ENCODE measurements around the gene LARP1. TPM values are rescaled to one million over a fixed set of nuclear protein-coding genes. Genes with fewer than 3 reads are reported as not detected.

The LARP1 gene
- total and polyA plus RNA-seq, 4 donors: 26.0 to 74.1 (median 32.6) TPM

DNA sequence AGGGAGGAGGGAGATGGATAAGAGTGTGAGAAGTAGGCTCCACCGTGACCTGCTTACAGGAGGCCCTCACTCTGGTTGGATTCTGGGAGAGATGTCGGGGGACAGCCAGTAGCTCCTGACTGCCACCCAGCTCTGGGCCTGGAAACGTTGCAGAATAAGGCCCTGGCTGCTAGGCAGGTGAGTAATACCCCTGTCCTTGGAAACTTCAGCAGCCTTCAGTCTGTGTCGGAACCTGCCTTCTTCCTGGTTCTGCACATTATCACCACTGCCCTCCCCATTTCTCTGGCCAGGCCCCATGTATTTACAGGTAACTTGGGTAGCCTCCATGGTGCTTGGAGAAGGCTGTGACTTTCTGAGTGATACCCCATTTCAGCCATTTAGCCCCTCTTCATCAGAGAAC is 68.4 kb downstream of the LARP1 start:
- no peaks in the 10 kb centered on the region for H3K27me3 ChIP-seq (ENCODE audit: control insufficient read depth in 4 of 4, insufficient read depth in 4 of 4, low read length in 3 of 4)
- no peak overlapping the region for H3K9ac ChIP-seq (ENCODE audit: low read depth in 1 of 2, low read length in 2 of 2)
- H3K36me3 ChIP-seq (ENCODE audit: control insufficient read depth in 4 of 4, insufficient read depth in 3 of 4, low read depth in 1 of 4, low read length in 3 of 4): peaks cover 0 to 49% (median 32%) of the 10 kb centered on the region in 4 donors
- 94% methylated on average over 4 of the region's 4 CpGs for WGBS
- no peak overlapping the region for H3K4me3 ChIP-seq (ENCODE audit: low read depth in 1 of 3, low read length in 3 of 3)
- H3K27ac ChIP-seq (ENCODE audit: low read depth in 1 of 2, low read length in 2 of 2): no peak overlapping the region
- peaks cover 3 to 8% (median 4%) of the 10 kb centered on the region in 4 donors for H3K4me1 ChIP-seq (ENCODE audit: control insufficient read depth in 4 of 4, insufficient read depth in 4 of 4, low read length in 3 of 4)
- TF ChIP-seq NR2F2 (IDR thresholded peaks at IDR 0.05) (no peak), YY1 (IDR thresholded peaks at IDR 0.05) (no peak), GABPA (IDR thresholded peaks at IDR 0.05 in 1 of 2, conservative IDR thresholded peaks at IDR 0.05 in 1 of 2) (no peak), TAF1 (conservative IDR thresholded peaks at IDR 0.05) (no peak), HNF4A (conservative IDR thresholded peaks at IDR 0.05) (no peak), FOXA2 (IDR thresholded peaks at IDR 0.05) (no peak), JUND (IDR thresholded peaks at IDR 0.05) (no peak), EGR1 (IDR thresholded peaks at IDR 0.05; ENCODE audit: low read depth in 2 of 2) (no peak), RAD21 (IDR thresholded peaks at IDR 0.05) (no peak), HNF4G (IDR thresholded peaks at IDR 0.05) (no peak), RXRA (IDR thresholded peaks at IDR 0.05) (no peak), SP1 (IDR thresholded peaks at IDR 0.05) (no peak), FOXA1 (IDR thresholded peaks at IDR 0.05) (no peak)
- TF ChIP-seq, protein P1, sequence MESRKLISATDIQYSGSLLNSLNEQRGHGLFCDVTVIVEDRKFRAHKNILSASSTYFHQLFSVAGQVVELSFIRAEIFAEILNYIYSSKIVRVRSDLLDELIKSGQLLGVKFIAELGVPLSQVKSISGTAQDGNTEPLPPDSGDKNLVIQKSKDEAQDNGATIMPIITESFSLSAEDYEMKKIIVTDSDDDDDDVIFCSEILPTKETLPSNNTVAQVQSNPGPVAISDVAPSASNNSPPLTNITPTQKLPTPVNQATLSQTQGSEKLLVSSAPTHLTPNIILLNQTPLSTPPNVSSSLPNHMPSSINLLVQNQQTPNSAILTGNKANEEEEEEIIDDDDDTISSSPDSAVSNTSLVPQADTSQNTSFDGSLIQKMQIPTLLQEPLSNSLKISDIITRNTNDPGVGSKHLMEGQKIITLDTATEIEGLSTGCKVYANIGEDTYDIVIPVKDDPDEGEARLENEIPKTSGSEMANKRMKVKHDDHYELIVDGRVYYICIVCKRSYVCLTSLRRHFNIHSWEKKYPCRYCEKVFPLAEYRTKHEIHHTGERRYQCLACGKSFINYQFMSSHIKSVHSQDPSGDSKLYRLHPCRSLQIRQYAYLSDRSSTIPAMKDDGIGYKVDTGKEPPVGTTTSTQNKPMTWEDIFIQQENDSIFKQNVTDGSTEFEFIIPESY (IDR thresholded peaks at IDR 0.05): no peak
- TF ChIP-seq, protein P2, sequence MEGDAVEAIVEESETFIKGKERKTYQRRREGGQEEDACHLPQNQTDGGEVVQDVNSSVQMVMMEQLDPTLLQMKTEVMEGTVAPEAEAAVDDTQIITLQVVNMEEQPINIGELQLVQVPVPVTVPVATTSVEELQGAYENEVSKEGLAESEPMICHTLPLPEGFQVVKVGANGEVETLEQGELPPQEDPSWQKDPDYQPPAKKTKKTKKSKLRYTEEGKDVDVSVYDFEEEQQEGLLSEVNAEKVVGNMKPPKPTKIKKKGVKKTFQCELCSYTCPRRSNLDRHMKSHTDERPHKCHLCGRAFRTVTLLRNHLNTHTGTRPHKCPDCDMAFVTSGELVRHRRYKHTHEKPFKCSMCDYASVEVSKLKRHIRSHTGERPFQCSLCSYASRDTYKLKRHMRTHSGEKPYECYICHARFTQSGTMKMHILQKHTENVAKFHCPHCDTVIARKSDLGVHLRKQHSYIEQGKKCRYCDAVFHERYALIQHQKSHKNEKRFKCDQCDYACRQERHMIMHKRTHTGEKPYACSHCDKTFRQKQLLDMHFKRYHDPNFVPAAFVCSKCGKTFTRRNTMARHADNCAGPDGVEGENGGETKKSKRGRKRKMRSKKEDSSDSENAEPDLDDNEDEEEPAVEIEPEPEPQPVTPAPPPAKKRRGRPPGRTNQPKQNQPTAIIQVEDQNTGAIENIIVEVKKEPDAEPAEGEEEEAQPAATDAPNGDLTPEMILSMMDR (IDR thresholded peaks at IDR 0.05; ENCODE audit: low read depth, low read length, missing input control): no peak
- TF ChIP-seq, protein P3, sequence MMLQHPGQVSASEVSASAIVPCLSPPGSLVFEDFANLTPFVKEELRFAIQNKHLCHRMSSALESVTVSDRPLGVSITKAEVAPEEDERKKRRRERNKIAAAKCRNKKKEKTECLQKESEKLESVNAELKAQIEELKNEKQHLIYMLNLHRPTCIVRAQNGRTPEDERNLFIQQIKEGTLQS (IDR thresholded peaks at IDR 0.05): no peak
- TF ChIP-seq, protein P4, sequence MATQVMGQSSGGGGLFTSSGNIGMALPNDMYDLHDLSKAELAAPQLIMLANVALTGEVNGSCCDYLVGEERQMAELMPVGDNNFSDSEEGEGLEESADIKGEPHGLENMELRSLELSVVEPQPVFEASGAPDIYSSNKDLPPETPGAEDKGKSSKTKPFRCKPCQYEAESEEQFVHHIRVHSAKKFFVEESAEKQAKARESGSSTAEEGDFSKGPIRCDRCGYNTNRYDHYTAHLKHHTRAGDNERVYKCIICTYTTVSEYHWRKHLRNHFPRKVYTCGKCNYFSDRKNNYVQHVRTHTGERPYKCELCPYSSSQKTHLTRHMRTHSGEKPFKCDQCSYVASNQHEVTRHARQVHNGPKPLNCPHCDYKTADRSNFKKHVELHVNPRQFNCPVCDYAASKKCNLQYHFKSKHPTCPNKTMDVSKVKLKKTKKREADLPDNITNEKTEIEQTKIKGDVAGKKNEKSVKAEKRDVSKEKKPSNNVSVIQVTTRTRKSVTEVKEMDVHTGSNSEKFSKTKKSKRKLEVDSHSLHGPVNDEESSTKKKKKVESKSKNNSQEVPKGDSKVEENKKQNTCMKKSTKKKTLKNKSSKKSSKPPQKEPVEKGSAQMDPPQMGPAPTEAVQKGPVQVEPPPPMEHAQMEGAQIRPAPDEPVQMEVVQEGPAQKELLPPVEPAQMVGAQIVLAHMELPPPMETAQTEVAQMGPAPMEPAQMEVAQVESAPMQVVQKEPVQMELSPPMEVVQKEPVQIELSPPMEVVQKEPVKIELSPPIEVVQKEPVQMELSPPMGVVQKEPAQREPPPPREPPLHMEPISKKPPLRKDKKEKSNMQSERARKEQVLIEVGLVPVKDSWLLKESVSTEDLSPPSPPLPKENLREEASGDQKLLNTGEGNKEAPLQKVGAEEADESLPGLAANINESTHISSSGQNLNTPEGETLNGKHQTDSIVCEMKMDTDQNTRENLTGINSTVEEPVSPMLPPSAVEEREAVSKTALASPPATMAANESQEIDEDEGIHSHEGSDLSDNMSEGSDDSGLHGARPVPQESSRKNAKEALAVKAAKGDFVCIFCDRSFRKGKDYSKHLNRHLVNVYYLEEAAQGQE (IDR thresholded peaks at IDR 0.05): no peak
- TF ChIP-seq, protein P5, sequence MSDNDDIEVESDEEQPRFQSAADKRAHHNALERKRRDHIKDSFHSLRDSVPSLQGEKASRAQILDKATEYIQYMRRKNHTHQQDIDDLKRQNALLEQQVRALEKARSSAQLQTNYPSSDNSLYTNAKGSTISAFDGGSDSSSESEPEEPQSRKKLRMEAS (IDR thresholded peaks at IDR 0.05): no peak
- no peak for DNase-seq (ENCODE audit: low spot score)
- no peaks in the 10 kb centered on the region for H3K9me3 ChIP-seq (ENCODE audit: control insufficient read depth in 4 of 4, low read length in 3 of 4)

All from liver (tissue), 9 donors.